Erythroblast (primary cell): Measurements from ENCODE around the gene SLC4A5.

Experiments used
- DNase-seq, 2 experiments: peaks; one replicate each; lab custom pipeline; 2025; lab: John Stamatoyannopoulos, UW
- GATA1 ChIP-seq: IDR thresholded peaks from 2 replicates; pipeline ENCODE4 v1.6.1; 2011; ENCODE audit warnings: low read depth, mild to moderate bottlenecking, control low read depth, low read length, moderate library complexity
- POLR2A ChIP-seq: IDR thresholded peaks from 2 replicates; pipeline ENCODE4 v1.6.1; 2011; ENCODE audit warnings: mild to moderate bottlenecking, low read length

Gene SLC4A5

GRCh38 chr2:74259733-74260132 is 83.5 kb downstream of the SLC4A5 start:
- no peak for TF ChIP-seq POLR2A
- no peak for TF ChIP-seq GATA1
- DNase-seq = no peak

DNA sequence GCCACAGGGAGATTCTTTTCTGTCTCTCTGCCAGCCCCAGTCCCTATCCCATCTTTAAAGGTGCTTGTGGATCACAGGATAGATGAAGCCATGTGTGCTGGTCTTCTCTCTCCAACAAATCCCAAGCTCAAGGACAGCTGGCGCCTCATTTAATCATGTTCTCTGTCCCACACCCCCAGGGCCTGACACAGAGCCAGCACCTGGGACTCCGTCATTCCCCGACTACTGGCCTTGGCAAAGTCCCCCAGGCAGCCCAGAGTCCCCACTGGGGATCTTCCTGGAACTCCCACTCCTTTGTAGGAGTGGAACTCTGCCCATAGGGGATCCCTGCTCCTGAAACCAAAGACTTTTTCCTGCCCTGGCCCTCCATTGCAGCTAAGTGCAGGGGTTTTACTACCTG is 84.0 kb downstream of the SLC4A5 start:
- no peak for DNase-seq
- TF ChIP-seq POLR2A (no peak), GATA1 (no peak)

DNA sequence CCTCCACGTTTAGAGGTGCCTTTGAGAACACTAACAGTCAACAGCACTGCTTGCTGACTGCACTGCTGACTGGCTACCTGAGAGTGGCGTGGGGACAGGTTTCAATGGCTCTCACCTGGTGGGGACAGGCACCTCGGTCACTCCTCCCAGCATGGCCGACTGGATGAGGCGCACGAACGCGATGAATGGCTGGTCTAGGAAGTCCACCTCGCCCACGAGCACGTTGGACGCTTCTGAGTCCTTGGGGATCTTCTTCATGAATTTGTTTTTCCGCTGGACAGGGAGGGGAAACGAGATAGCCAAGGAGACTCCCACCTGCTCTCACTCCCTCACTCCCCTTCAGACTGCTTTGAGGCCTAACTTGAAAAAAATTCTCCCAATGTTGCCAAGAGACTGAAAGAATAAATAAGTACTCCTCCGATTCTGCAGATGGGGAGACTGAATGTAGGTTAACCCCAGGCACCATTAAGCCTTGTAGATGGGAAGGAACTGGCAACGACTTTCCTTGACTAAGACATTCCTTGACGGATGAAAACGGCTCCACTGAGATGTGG is 87.5 kb downstream of the SLC4A5 start:
- DNase-seq = no peak
- TF ChIP-seq GATA1 (no peak), POLR2A (no peak)

DNA sequence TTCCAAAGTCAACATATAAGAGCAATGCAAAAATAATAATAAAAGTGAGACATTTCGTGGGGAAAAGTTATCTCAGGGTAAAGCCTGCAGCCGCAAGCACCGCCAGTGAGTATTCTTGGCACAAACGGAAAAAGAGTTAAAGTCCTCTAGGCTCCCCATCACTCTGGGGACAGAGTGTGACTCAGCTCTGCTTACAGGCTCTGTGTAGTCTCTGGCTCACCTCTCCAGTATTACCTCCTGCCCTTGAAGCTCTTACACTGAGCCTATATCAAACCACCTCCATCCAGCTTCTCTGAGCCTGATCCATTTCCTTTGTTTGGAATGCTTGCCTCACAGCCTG is 89.3 kb downstream of the SLC4A5 start:
- no peak for DNase-seq

DNA sequence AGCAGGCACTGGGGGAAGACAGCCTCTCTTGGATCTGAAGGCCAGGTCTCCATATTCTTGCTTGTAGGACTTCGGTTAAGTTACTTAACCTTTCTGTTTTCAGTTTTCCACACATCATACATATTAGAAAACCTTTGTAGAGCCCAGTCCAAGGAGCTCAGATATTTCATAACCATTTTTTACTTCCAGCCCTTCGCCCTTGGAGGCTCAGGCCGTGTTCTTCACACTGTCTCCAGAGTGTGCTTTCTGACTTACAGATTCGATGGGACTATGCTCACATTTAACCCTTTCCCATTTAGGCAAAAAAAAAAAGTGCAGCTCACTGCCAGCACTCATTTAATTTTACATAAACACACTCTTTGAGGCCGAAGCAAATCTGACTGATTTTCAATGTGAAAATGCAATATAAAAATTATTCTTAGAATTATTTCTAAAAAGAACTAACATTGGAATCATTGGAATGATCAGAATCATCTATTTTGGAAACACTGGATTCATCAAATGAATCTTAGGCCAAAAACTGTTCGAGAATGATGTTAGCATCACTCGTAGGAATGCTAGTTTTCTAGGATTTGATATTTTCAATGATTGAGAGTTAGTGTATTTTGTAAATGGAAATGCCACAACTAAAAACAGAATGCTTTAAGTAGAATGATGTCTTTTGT is 89.8 kb downstream of the SLC4A5 start:
- TF ChIP-seq POLR2A = no peak
- TF ChIP-seq GATA1 = no peak
- no peak for DNase-seq

More for the DNA sequence above, 89.3 kb downstream of the SLC4A5 start:
- TF ChIP-seq POLR2A = no peak
- no peak for TF ChIP-seq GATA1

DNA sequence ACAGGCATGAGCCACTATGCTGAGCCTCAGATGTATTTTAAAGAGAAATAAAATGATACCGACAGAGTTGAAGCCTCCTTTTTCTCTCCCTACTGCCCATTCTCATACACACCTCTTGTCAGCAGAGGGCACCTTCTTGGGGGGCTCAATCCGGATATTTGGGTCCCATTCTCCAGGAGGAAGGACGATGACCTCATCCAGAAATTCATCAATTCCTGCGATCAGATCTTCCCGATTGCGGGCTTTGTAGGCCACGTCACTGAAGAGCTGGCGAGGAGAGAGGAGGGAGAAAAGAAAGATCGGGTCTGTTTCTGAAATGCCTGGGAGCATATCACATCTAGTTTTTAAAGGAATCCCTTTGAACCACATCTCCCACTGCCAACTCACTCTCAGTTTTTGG is 90.4 kb downstream of the SLC4A5 start:
- DNase-seq = no peak
- TF ChIP-seq POLR2A (no peak), GATA1 (no peak)

- TF ChIP-seq POLR2A (no peak), GATA1 (no peak)
- no peak for DNase-seq
These were observed 91.2 kb downstream of the SLC4A5 start for GRCh38 chr2:74252036-74252435.

GRCh38 chr2:74250189-74250631 is 93.0 kb downstream of the SLC4A5 start:
- DNase-seq = peak; percentile 58 to 78

GRCh38 chr2:74249406-74250122 is 93.7 kb downstream of the SLC4A5 start:
- TF ChIP-seq GATA1 (no peak), POLR2A (no peak)
- DNase-seq = no peak

More at GRCh38 chr2:74250189-74250631, 93.0 kb downstream of the SLC4A5 start:
- TF ChIP-seq GATA1 (no peak), POLR2A (no peak)

DNA sequence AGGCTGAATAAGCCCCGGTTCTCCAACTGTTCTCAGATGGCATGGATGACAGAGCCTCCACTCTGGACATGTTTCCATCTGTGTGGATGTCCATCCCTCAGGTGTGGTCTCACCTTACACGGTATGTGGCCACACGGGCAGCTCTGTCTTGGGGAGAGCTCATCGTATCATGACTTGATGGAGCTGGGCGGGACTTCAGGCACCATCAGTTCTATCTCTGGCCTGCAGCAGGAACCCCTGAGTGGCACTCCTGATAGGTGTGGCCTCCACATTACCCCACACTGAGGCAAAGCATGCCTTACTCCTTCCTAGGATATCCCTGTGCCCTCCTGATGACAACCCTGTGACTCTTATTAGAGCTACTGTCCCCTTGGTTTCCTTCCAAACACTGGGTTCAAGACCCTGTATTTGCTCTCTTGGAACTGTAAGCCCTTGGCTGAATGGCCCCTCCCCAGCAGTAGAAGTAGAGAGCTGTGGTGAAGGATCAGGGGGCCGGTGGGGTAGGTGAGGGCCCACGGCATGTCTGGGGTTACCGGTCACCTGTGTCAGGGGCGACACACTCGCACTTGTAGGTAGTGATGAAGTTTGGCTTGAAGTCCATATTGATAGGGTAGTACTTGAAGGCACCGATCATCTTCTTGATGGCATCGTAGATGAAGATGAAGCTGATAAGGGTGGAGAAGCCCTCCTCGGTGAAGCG is 96.6 kb downstream of the SLC4A5 start:
- peak in 1 of 2 experiments; percentile 14 for DNase-seq
- no peak for TF ChIP-seq POLR2A

DNA sequence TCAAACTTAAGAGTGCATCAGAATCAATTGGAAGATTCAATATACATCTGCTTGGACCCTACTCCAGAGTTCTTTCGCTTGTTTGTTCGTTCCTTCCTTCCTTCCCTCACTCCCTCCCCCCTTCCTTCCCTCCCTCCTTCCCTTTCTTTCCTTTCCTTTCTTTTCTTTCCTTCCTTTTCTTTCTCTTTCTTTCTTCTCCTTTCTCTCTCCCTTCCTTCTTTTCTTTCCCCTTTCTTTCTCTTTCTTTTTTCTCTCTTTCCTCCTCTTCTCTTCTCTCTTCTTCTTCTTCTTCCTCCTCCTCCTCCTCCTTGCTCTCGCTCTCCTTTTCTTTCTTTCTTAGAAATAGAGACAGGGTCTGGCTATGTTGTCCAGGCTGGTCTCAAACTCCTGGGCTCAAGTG is 98.9 kb downstream of the SLC4A5 start:
- TF ChIP-seq GATA1 = no peak
- TF ChIP-seq POLR2A = no peak

GRCh38 chr2:74242354-74243071 is 100.7 kb downstream of the SLC4A5 start:
- DNase-seq = peak in 1 of 2 experiments; percentile 35
- no peak for TF ChIP-seq POLR2A
- TF ChIP-seq GATA1 = no peak

More for the DNA sequence above, 98.9 kb downstream of the SLC4A5 start:
- no peak for DNase-seq

- TF ChIP-seq POLR2A (no peak), GATA1 (no peak)
- DNase-seq = no peak
These were observed 103.9 kb downstream of the SLC4A5 start for GRCh38 chr2:74239346-74239745.
